Karpas-422 (cell line): ENCODE measurements around the gene SRMS. TPM values are rescaled to one million over a fixed set of nuclear protein-coding genes. Genes with fewer than 3 reads are reported as not detected.

ENCODE experiments used
- DNase-seq: peaks from one replicate; pipeline ENCODE4 v3.0.0-alpha.2; 2015
- H2AFZ ChIP-seq: fragments of 200-600 bp; sonication (generic); 2 replicates; pipeline ENCODE4 v1.6.1; 2014; ENCODE audit warnings: antibody characterized with exemption, low read length, mixed read lengths
- H3K27ac ChIP-seq: fragments of 200-600 bp; sonication (generic); 2 replicates; pipeline ENCODE4 v1.5.1; 2014; ENCODE audit warnings: mild to moderate bottlenecking, low read length, moderate library complexity
- H3K27me3 ChIP-seq: fragments of 200-600 bp; sonication (generic); 2 replicates; pipeline ENCODE4 v1.6.1; 2014; ENCODE audit warnings: low read length, mixed read lengths
- H3K36me3 ChIP-seq: fragments of 200-600 bp; sonication (generic); 2 replicates; pipeline ENCODE4 v1.6.1; 2014; ENCODE audit warnings: low read length, mixed read lengths; ENCODE audit not compliant: insufficient read depth
- H3K4me1 ChIP-seq: fragments of 200-600 bp; sonication (generic); 2 replicates; pipeline ENCODE4 v1.6.1; 2014; ENCODE audit warnings: mild to moderate bottlenecking, low read length, mixed read lengths
- H3K4me2 ChIP-seq: fragments of 200-600 bp; sonication (generic); 2 replicates; pipeline ENCODE4 v1.6.1; 2014; ENCODE audit warnings: low read length, low read depth, mild to moderate bottlenecking; ENCODE audit not compliant: poor library complexity, severe bottlenecking
- H3K4me3 ChIP-seq: fragments of 200-600 bp; sonication (generic); 2 replicates; pipeline ENCODE4 v1.5.1; 2014; ENCODE audit warnings: mild to moderate bottlenecking, antibody characterized with exemption, low read length, mixed read lengths
- H3K79me2 ChIP-seq: fragments of 200-600 bp; sonication (generic); 2 replicates; pipeline ENCODE4 v1.6.1; 2014; ENCODE audit warnings: mild to moderate bottlenecking, low read length, mixed read lengths
- H3K9ac ChIP-seq: fragments of 200-600 bp; sonication (generic); 2 replicates; pipeline ENCODE4 v1.6.0; 2014; ENCODE audit warnings: low read length
- H3K9me2 ChIP-seq: fragments of 200-600 bp; sonication (generic), shearing (Covaris generic); replicated peaks from 2 replicates; pipeline ENCODE4 v1.6.0; 2014; ENCODE audit warnings: mild to moderate bottlenecking, low read length, moderate library complexity; ENCODE audit not compliant: insufficient read depth
- H3K9me3 ChIP-seq: fragments of 300-700, 200-600 bp; sonication (generic); 2 replicates; pipeline ENCODE4 v1.6.1; 2014; ENCODE audit warnings: low read length, mixed read lengths
- H4K20me1 ChIP-seq: fragments of 200-600 bp; sonication (generic); 2 replicates; pipeline ENCODE4 v1.6.1; 2014; ENCODE audit warnings: mild to moderate bottlenecking, antibody characterized with exemption, low read length, low read depth; ENCODE audit not compliant: insufficient read depth
- total RNA-seq: library from RNA; depleted of rRNA; stranded (reverse); fragments of >200 nt; shearing (Covaris generic); gene quantifications from 2 replicates; pipeline ENCODE4 v1.2.3, GENCODE V29; 2014; ENCODE audit warnings: low replicate concordance

The SRMS gene
- total RNA-seq, 1 experiment from 2014 or later, result not detected

- Histone ChIP-seq H3K36me3 (no peaks in the 10 kb centered on the region), H3K9me3 (no peaks in the 10 kb centered on the region), H3K79me2 (no peaks in the 10 kb centered on the region), H3K27me3 (no peaks in the 10 kb centered on the region), H3K9me2 (no peaks in the 10 kb centered on the region), H4K20me1 (0 out of 2 replicates have a peak, but pooled peaks cover 5% of the 10 kb centered on the region), H3K4me2 (peak overlapping the region; percentile 40), H2AFZ (no peak overlapping the region), H3K4me3 (no peak overlapping the region; the same call in 1 of the 2 replicates), H3K9ac (no peak overlapping the region), H3K27ac (peak overlapping the region; percentile 57; the same call in 1 of the 2 replicates), H3K4me1 (peaks cover 42% of the 10 kb centered on the region)
- peak; percentile 73 for DNase-seq
These were observed 1.7 kb downstream of the SRMS start for GRCh38 chr20:63545814-63546213.

GRCh38 chr20:63544958-63545516, 2.5 kb downstream of the SRMS start:
- Histone ChIP-seq H2AFZ (no peak overlapping the region), H3K9ac (0 out of 2 replicates have a peak overlapping the region, but pooled peaks have one; percentile 8), H3K4me2 (peak overlapping the region; percentile 40), H3K27ac (0 out of 2 replicates have a peak overlapping the region, but pooled peaks have one; percentile 6), H3K4me3 (no peak overlapping the region; the same call in 1 of the 2 replicates), H3K9me2 (no peaks in the 10 kb centered on the region), H3K79me2 (no peaks in the 10 kb centered on the region), H3K4me1 (peaks cover 41% of the 10 kb centered on the region), H3K27me3 (no peaks in the 10 kb centered on the region), H3K9me3 (no peaks in the 10 kb centered on the region), H4K20me1 (0 out of 2 replicates have a peak, but pooled peaks cover 5% of the 10 kb centered on the region), H3K36me3 (no peaks in the 10 kb centered on the region)
- no peak for DNase-seq

- Histone ChIP-seq H4K20me1 (0 out of 2 replicates have a peak, but pooled peaks cover 5% of the 10 kb centered on the region), H3K4me2 (no peak overlapping the region), H3K79me2 (no peaks in the 10 kb centered on the region), H3K4me3 (no peak overlapping the region), H3K9ac (no peak overlapping the region), H3K9me3 (no peaks in the 10 kb centered on the region), H3K27me3 (no peaks in the 10 kb centered on the region), H3K4me1 (peaks cover 41% of the 10 kb centered on the region), H2AFZ (no peak overlapping the region), H3K27ac (no peak overlapping the region), H3K9me2 (no peaks in the 10 kb centered on the region), H3K36me3 (no peaks in the 10 kb centered on the region)
- no peak for DNase-seq
These were observed 3.1 kb downstream of the SRMS start for GRCh38 chr20:63544241-63544957.

GRCh38 chr20:63543733-63544132, 3.8 kb downstream of the SRMS start:
- DNase-seq, result no peak
- no peaks in the 10 kb centered on the region for H3K36me3 ChIP-seq
- no peak overlapping the region for H3K4me3 ChIP-seq
- H3K9me2 ChIP-seq, result no peaks in the 10 kb centered on the region
- peaks cover 44% of the 10 kb centered on the region for H3K4me1 ChIP-seq
- H2AFZ ChIP-seq, result no peak overlapping the region
- H3K27me3 ChIP-seq, result no peaks in the 10 kb centered on the region
- H3K4me2 ChIP-seq, result no peak overlapping the region
- no peak overlapping the region for H3K27ac ChIP-seq
- no peaks in the 10 kb centered on the region for H3K9me3 ChIP-seq
- H4K20me1 ChIP-seq, result 0 out of 2 replicates have a peak, but pooled peaks cover 5% of the 10 kb centered on the region
- no peak overlapping the region for H3K9ac ChIP-seq
- H3K79me2 ChIP-seq, result no peaks in the 10 kb centered on the region

- H3K79me2 ChIP-seq, result no peaks in the 10 kb centered on the region
- H3K4me2 ChIP-seq, result no peak overlapping the region
- no peak for DNase-seq
- no peak overlapping the region for H2AFZ ChIP-seq
- H3K36me3 ChIP-seq, result no peaks in the 10 kb centered on the region
- H3K9me2 ChIP-seq, result no peaks in the 10 kb centered on the region
- H3K9me3 ChIP-seq, result no peaks in the 10 kb centered on the region
- no peaks in the 10 kb centered on the region for H3K27me3 ChIP-seq
- no peak overlapping the region for H3K4me3 ChIP-seq
- H3K27ac ChIP-seq, result no peak overlapping the region
- H3K4me1 ChIP-seq, result peaks cover 44% of the 10 kb centered on the region
- no peak overlapping the region for H3K9ac ChIP-seq
- 0 out of 2 replicates have a peak, but pooled peaks cover 5% of the 10 kb centered on the region for H4K20me1 ChIP-seq
These were observed 4.4 kb downstream of the SRMS start for GRCh38 chr20:63543131-63543530.

GRCh38 chr20:63542696-63543095, 4.9 kb downstream of the SRMS start:
- H3K9ac ChIP-seq, result no peak overlapping the region

GRCh38 chr20:63542031-63542559, 5.5 kb downstream of the SRMS start:
- Histone ChIP-seq H3K36me3 (no peaks in the 10 kb centered on the region), H3K27ac (no peak overlapping the region), H3K9me2 (no peaks in the 10 kb centered on the region), H3K4me3 (no peak overlapping the region), H3K4me1 (peaks cover 47% of the 10 kb centered on the region), H4K20me1 (0 out of 2 replicates have a peak, but pooled peaks cover 5% of the 10 kb centered on the region), H3K9me3 (no peaks in the 10 kb centered on the region), H3K4me2 (no peak overlapping the region), H2AFZ (no peak overlapping the region), H3K9ac (no peak overlapping the region), H3K79me2 (no peaks in the 10 kb centered on the region), H3K27me3 (no peaks in the 10 kb centered on the region)
- no peak for DNase-seq

More at GRCh38 chr20:63542696-63543095, 4.9 kb downstream of the SRMS start:
- H3K79me2 ChIP-seq, result no peaks in the 10 kb centered on the region
- peaks cover 42% of the 10 kb centered on the region for H3K4me1 ChIP-seq
- 0 out of 2 replicates have a peak, but pooled peaks cover 5% of the 10 kb centered on the region for H4K20me1 ChIP-seq
- H3K9me3 ChIP-seq, result no peaks in the 10 kb centered on the region
- H3K27me3 ChIP-seq, result no peaks in the 10 kb centered on the region
- no peak overlapping the region for H2AFZ ChIP-seq
- no peak overlapping the region for H3K27ac ChIP-seq
- H3K4me3 ChIP-seq, result no peak overlapping the region
- no peak overlapping the region for H3K4me2 ChIP-seq
- no peaks in the 10 kb centered on the region for H3K36me3 ChIP-seq
- no peak for DNase-seq
- H3K9me2 ChIP-seq, result no peaks in the 10 kb centered on the region

GRCh38 chr20:63541371-63541770, 6.2 kb downstream of the SRMS start:
- no peaks in the 10 kb centered on the region for H3K36me3 ChIP-seq
- no peaks in the 10 kb centered on the region for H3K27me3 ChIP-seq
- H3K9me2 ChIP-seq, result no peaks in the 10 kb centered on the region
- H3K4me2 ChIP-seq, result no peak overlapping the region
- no peak overlapping the region for H2AFZ ChIP-seq
- H3K9me3 ChIP-seq, result no peaks in the 10 kb centered on the region
- H3K27ac ChIP-seq, result no peak overlapping the region
- no peak for DNase-seq
- H3K4me3 ChIP-seq, result no peak overlapping the region
- no peak overlapping the region for H3K9ac ChIP-seq
- no peaks in the 10 kb centered on the region for H3K79me2 ChIP-seq
- peaks cover 47% of the 10 kb centered on the region for H3K4me1 ChIP-seq
- H4K20me1 ChIP-seq, result 0 out of 2 replicates have a peak, but pooled peaks cover 5% of the 10 kb centered on the region
